H9 (cell line): ENCODE measurements around the gene DELE1. TPM values are rescaled to one million over a fixed set of nuclear protein-coding genes. Genes with fewer than 3 reads are reported as not detected.

Experiments
- DNase-seq: peaks from one replicate; pipeline ENCODE4 v3.0.0-alpha.2; 2017
- H2AFZ ChIP-seq: one replicate; pipeline ENCODE4 v1.6.1; 2013; ENCODE audit warnings: mild to moderate bottlenecking, low read length, control low read depth, moderate library complexity
- H2AK5ac ChIP-seq: 2 replicates; pipeline ENCODE4 v1.6.1; 2013; ENCODE audit warnings: low read length, control low read depth, mixed read lengths; ENCODE audit not compliant: insufficient read length
- H2BK120ac ChIP-seq: one replicate; pipeline ENCODE4 v1.6.1; 2013; ENCODE audit warnings: low read depth, mild to moderate bottlenecking, low read length, control low read depth, inconsistent platforms; ENCODE audit not compliant: poor library complexity, severe bottlenecking
- H2BK12ac ChIP-seq: 2 replicates; pipeline ENCODE4 v1.6.1; 2013; ENCODE audit warnings: low read length, control low read depth, mixed read lengths, low read depth; ENCODE audit not compliant: insufficient read length
- H2BK15ac ChIP-seq: 2 replicates; pipeline ENCODE4 v1.6.1; 2013; ENCODE audit warnings: low read depth, low read length, control low read depth
- H2BK20ac ChIP-seq: one replicate; pipeline ENCODE4 v1.6.1; 2013; ENCODE audit warnings: low read depth, mild to moderate bottlenecking, low read length, control low read depth, inconsistent platforms; ENCODE audit not compliant: poor library complexity, severe bottlenecking
- H2BK5ac ChIP-seq: 2 replicates; pipeline ENCODE4 v1.6.1; 2013; ENCODE audit warnings: low read length, control low read depth, mixed read lengths; ENCODE audit not compliant: insufficient read length
- H3K14ac ChIP-seq: 2 replicates; pipeline ENCODE4 v1.6.1; 2013; ENCODE audit warnings: low read length, control low read depth; ENCODE audit not compliant: insufficient read depth
- H3K18ac ChIP-seq: 2 replicates; pipeline ENCODE4 v1.6.1; 2013; ENCODE audit warnings: low read depth, mild to moderate bottlenecking, mixed read lengths, low read length, control low read depth; ENCODE audit not compliant: insufficient read length
- H3K23ac ChIP-seq: 2 replicates; pipeline ENCODE4 v1.6.1; 2013; ENCODE audit warnings: low read length, control low read depth, mixed read lengths, low read depth; ENCODE audit not compliant: insufficient read length
- H3K23me2 ChIP-seq: 2 replicates; pipeline ENCODE4 v1.6.1; 2013; ENCODE audit warnings: low read depth, mild to moderate bottlenecking, mixed read lengths, low read length, control low read depth; ENCODE audit not compliant: insufficient read length, poor library complexity, severe bottlenecking
- H3K27ac ChIP-seq: 2 replicates; pipeline ENCODE4 v1.5.1; 2013; ENCODE audit warnings: low read length, control low read depth, mixed read lengths, low read depth; ENCODE audit not compliant: insufficient read length
- H3K27me3 ChIP-seq: 2 replicates; pipeline ENCODE4 v1.6.1; 2013; ENCODE audit warnings: low read length, control low read depth, inconsistent platforms; ENCODE audit not compliant: insufficient read depth
- H3K4ac ChIP-seq: 2 replicates; pipeline ENCODE4 v1.6.1; 2013; ENCODE audit warnings: low read depth, mild to moderate bottlenecking, control low read depth, inconsistent platforms, low read length, moderate library complexity
- H3K4me1 ChIP-seq: 2 replicates; pipeline ENCODE4 v1.6.1; 2013; ENCODE audit warnings: low read length, control low read depth, inconsistent platforms; ENCODE audit not compliant: insufficient read depth
- H3K4me2 ChIP-seq: 2 replicates; pipeline ENCODE4 v1.6.1; 2013; ENCODE audit warnings: low read length, control low read depth, mixed read lengths; ENCODE audit not compliant: insufficient read length, insufficient read depth
- H3K56ac ChIP-seq: 2 replicates; pipeline ENCODE4 v1.6.1; 2013; ENCODE audit warnings: low read depth, mild to moderate bottlenecking, mixed read lengths, low read length, control low read depth; ENCODE audit not compliant: insufficient read length
- H3K79me1 ChIP-seq: 2 replicates; pipeline ENCODE4 v1.6.1; 2013; ENCODE audit warnings: low read depth, mild to moderate bottlenecking, moderate library complexity, low read length, control low read depth, inconsistent platforms; ENCODE audit not compliant: insufficient read depth, poor library complexity, severe bottlenecking
- H3K79me2 ChIP-seq: 2 replicates; pipeline ENCODE4 v1.6.1; 2013; ENCODE audit warnings: low read length, control low read depth, inconsistent platforms; ENCODE audit not compliant: insufficient read depth
- H3K9ac ChIP-seq: 2 replicates; pipeline ENCODE4 v1.6.1; 2013; ENCODE audit warnings: low read length, control low read depth, mixed read lengths; ENCODE audit not compliant: insufficient read length; ENCODE audit errors: extremely low read depth
- H3K9me3 ChIP-seq: one replicate; pipeline ENCODE4 v1.6.1; 2013; ENCODE audit warnings: low read depth, low read length, inconsistent platforms; ENCODE audit not compliant: control insufficient read depth
- H3T11ph ChIP-seq: one replicate; pipeline ENCODE4 v1.6.1; 2013; ENCODE audit warnings: mild to moderate bottlenecking, low read length, control low read depth, inconsistent platforms
- H4K20me1 ChIP-seq: one replicate; pipeline ENCODE4 v1.6.1; 2013; ENCODE audit not compliant: control insufficient read depth, insufficient read length, insufficient read depth
- H4K5ac ChIP-seq: 2 replicates; pipeline ENCODE4 v1.6.1; 2013; ENCODE audit warnings: low read depth, mild to moderate bottlenecking, mixed read lengths, low read length, control low read depth; ENCODE audit not compliant: insufficient read length
- H4K8ac ChIP-seq: replicated peaks from 2 replicates; pipeline ENCODE4 v1.6.1; 2013; ENCODE audit warnings: low read length, control low read depth, mixed read lengths, low read depth; ENCODE audit not compliant: insufficient read length
- H4K91ac ChIP-seq: 2 replicates; pipeline ENCODE4 v1.6.1; 2013; ENCODE audit warnings: low read depth, mild to moderate bottlenecking, moderate library complexity, mixed read lengths, low read length, control low read depth; ENCODE audit not compliant: insufficient read length
- H3K27ac Mint-ChIP-seq, 3 experiments: 2 replicates in 2 of 3; 3 replicates in 1 of 3; pipeline ENCODE4 v1.8.0; 2020 to 2021; ENCODE audit warnings: mixed read lengths in 3 of 3, mild to moderate bottlenecking in 1 of 3, moderate library complexity in 1 of 3
- H3K27me3 Mint-ChIP-seq: 2 replicates; pipeline ENCODE4 v1.8.0; 2021; ENCODE audit warnings: low read depth, mild to moderate bottlenecking, moderate library complexity, mixed read lengths
- H3K36me3 Mint-ChIP-seq, 3 experiments: 2 replicates in 2 of 3; 3 replicates in 1 of 3; pipeline ENCODE4 v1.8.0; 2020 to 2021; ENCODE audit warnings: low read depth in 3 of 3, mixed read lengths in 3 of 3; ENCODE audit not compliant: insufficient read depth in 1 of 3
- H3K4me1 Mint-ChIP-seq, 2 experiments: 2 replicates each; pipeline ENCODE4 v1.8.0; 2020; ENCODE audit warnings: mixed read lengths in 2 of 2
- H3K4me3 Mint-ChIP-seq, 2 experiments: 2 replicates in 1 of 2; 3 replicates in 1 of 2; pipeline ENCODE4 v1.8.0; 2020 to 2021; ENCODE audit warnings: mild to moderate bottlenecking in 2 of 2, mixed read lengths in 2 of 2, moderate library complexity in 1 of 2
- H3K9me3 Mint-ChIP-seq, 2 experiments: 2 replicates in 1 of 2; 3 replicates in 1 of 2; pipeline ENCODE4 v1.8.0; 2020; ENCODE audit warnings: mild to moderate bottlenecking in 2 of 2, mixed read lengths in 2 of 2, moderate library complexity in 1 of 2
- CTCF ChIP-seq: fragments of 200-600 bp; sonication (generic); conservative IDR thresholded peaks from 3 replicates; pipeline ENCODE4 v1.8.0; 2021; ENCODE audit warnings: antibody characterized with exemption, mild to moderate bottlenecking
- total RNA-seq: library from RNA; stranded (reverse); gene quantifications from 2 replicates; pipeline ENCODE4 v1.2.1, GENCODE V29; 2021

Gene DELE1
- total RNA-seq, 1 experiment from 2014 or later: 75.3 TPM

- Mint-ChIP-seq H3K4me1 (no peaks in the 10 kb centered on the region), H3K4me3 (no peak overlapping the region), H3K36me3 (peaks cover 5 to 52% (median 46%) of the 10 kb centered on the region in 3 experiments; a peak in 5 of 7 replicates), H3K27me3 (no peaks in the 10 kb centered on the region), H3K9me3 (no peaks in the 10 kb centered on the region), H3K27ac (no peak overlapping the region)
- no peak overlapping the region for H4K5ac ChIP-seq
- no peak overlapping the region for H3K14ac ChIP-seq
- H3K56ac ChIP-seq: no peak overlapping the region
- no peaks in the 10 kb centered on the region for H3K23me2 ChIP-seq
- H3K79me2 ChIP-seq: no peaks in the 10 kb centered on the region
- H3K9ac ChIP-seq: no peak overlapping the region
- H3K4me1 ChIP-seq: no peaks in the 10 kb centered on the region
- H3K4ac ChIP-seq: no peak overlapping the region
- no peaks in the 10 kb centered on the region for H3K9me3 ChIP-seq
- no peak for DNase-seq
- no peak overlapping the region for H2AFZ ChIP-seq
- no peak overlapping the region for H3K27ac ChIP-seq
- no peak overlapping the region for H3T11ph ChIP-seq
- H4K8ac ChIP-seq: no peak overlapping the region
- no peak overlapping the region for H2BK120ac ChIP-seq
- no peak for TF ChIP-seq CTCF
- H2BK20ac ChIP-seq: no peak overlapping the region
- no peaks in the 10 kb centered on the region for H4K20me1 ChIP-seq
- H2BK12ac ChIP-seq: no peak overlapping the region
- H3K4me2 ChIP-seq: no peak overlapping the region
- no peak overlapping the region for H4K91ac ChIP-seq
- H3K18ac ChIP-seq: no peak overlapping the region
- H3K79me1 ChIP-seq: no peaks in the 10 kb centered on the region
- H2BK15ac ChIP-seq: no peak overlapping the region
- no peak overlapping the region for H2BK5ac ChIP-seq
- H3K27me3 ChIP-seq: no peaks in the 10 kb centered on the region
- H2AK5ac ChIP-seq: no peak overlapping the region
- no peak overlapping the region for H3K23ac ChIP-seq
These were observed 62.4 kb downstream of the DELE1 start for GRCh38 chr5:141986072-141986471.
